ENCODE data around the gene PTGDS. TPM values are rescaled to one million over a fixed set of nuclear protein-coding genes. Genes with fewer than 3 reads are reported as not detected.

The PTGDS gene
- total and polyA plus RNA-seq, 9 of the 15 experiments (the other 6 are each of a cell fraction or from before 2014, with no cell fraction given), result 0.46 to 7.1 (median 2.0) TPM

DNA sequence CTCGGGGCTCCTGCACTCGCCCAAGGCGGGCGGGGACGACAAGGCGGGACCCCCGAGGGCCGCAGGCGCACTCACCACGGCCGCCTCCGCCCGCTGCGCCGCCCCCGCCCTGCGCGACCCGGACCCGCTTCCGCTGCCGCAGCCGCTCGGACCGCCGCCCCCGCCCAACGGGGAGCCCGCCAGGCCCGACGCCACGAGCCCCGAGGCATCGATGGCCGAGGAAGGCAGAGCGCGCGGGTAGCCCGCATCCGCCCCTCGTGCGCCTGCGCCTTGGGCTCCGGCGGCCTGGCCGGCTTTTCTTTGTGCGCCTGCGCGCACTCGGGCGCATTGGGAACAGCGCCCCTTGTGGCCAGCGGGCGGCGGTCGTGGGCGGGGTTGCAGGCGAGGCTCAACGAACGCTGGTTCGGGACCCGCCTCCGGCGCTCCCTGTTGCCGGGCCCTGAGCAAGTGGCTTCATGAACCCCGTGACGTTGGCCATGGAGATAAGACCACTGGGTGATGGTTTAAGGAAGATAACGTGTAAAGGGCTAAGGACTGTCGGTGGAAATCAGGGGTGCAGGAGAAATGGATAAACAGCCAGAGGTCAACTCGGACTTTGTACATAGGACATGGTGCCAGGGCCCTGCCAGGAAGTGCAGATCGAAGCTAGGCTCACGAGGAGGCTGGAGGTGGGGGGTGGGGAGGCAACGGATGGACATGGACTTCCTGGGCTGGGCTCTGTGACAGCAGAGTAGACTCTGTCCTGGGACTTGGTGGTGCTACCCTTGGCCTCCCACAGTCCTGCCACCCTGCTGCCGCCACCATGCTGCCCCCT is 32.6 kb upstream of the PTGDS start, which contains the start of the genes C8G and FBXW5 (continued):
- TF ChIP-seq ZBTB40 (IDR thresholded peaks at IDR 0.05), result peak; percentile 44; the same call in 1 of the 2 replicates
- no peak for TF ChIP-seq ZBTB40 (CRISPR knock-in tag; IDR thresholded peaks at IDR 0.05)
- TF ChIP-seq BRF1 (IDR thresholded peaks at IDR 0.05; ENCODE audit: borderline replicate concordance, extremely low read depth, insufficient read length), result no peak
- TF ChIP-seq, protein P1, sequence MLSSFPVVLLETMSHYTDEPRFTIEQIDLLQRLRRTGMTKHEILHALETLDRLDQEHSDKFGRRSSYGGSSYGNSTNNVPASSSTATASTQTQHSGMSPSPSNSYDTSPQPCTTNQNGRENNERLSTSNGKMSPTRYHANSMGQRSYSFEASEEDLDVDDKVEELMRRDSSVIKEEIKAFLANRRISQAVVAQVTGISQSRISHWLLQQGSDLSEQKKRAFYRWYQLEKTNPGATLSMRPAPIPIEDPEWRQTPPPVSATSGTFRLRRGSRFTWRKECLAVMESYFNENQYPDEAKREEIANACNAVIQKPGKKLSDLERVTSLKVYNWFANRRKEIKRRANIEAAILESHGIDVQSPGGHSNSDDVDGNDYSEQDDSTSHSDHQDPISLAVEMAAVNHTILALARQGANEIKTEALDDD (IDR thresholded peaks at IDR 0.05), result no peak
- TF ChIP-seq FOXK2 (conservative IDR thresholded peaks at IDR 0.05 in 1 of 2, IDR thresholded peaks at IDR 0.05 in 1 of 2; ENCODE audit: low read depth in 2 of 2), result peak; percentile 71 to 77; a peak in 3 of 4 replicates
- no peak for TF ChIP-seq ZKSCAN3 (CRISPR knock-in tag; IDR thresholded peaks at IDR 0.05)
- no peak for TF ChIP-seq STAG1 (CRISPR knock-in tag; IDR thresholded peaks at IDR 0.05; ENCODE audit: borderline replicate concordance)
- TF ChIP-seq PRMT5 (CRISPR knock-in tag; IDR thresholded peaks at IDR 0.05), result no peak
- TF ChIP-seq MBD2 (IDR thresholded peaks at IDR 0.05; ENCODE audit: borderline replicate concordance, low read depth), result 0 out of 2 replicates have a peak, but pooled peaks have one; percentile 33
- TF ChIP-seq MCM7 (IDR thresholded peaks at IDR 0.05), result no peak
- TF ChIP-seq XRCC5 (IDR thresholded peaks at IDR 0.05; ENCODE audit: low read depth, low read length), result peak; percentile 95
- TF ChIP-seq SMAD2 (IDR thresholded peaks at IDR 0.05; ENCODE audit: low read depth, low read length), result no peak
- no peak for TF ChIP-seq ZSCAN29 (IDR thresholded peaks at IDR 0.05)
- TF ChIP-seq, protein P2, sequence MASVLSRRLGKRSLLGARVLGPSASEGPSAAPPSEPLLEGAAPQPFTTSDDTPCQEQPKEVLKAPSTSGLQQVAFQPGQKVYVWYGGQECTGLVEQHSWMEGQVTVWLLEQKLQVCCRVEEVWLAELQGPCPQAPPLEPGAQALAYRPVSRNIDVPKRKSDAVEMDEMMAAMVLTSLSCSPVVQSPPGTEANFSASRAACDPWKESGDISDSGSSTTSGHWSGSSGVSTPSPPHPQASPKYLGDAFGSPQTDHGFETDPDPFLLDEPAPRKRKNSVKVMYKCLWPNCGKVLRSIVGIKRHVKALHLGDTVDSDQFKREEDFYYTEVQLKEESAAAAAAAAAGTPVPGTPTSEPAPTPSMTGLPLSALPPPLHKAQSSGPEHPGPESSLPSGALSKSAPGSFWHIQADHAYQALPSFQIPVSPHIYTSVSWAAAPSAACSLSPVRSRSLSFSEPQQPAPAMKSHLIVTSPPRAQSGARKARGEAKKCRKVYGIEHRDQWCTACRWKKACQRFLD (CRISPR knock-in tag; IDR thresholded peaks at IDR 0.05), result peak; percentile 63; the same call in 1 of the 2 replicates
- no peak for TF ChIP-seq CBX2 (IDR thresholded peaks at IDR 0.05; ENCODE audit: insufficient read depth, low read length, poor library complexity, severe bottlenecking)
- no peak for TF ChIP-seq ZNF311 (CRISPR knock-in tag; IDR thresholded peaks at IDR 0.05)
